AG10803 (cell line): ENCODE measurements around the gene SDCCAG8.

Source experiments
- DNase-seq: peaks from one replicate; pipeline ENCODE4 v3.0.0; 2010; ENCODE audit warnings: low read depth
- H3K4me3 ChIP-seq: 2 replicates; pipeline ENCODE4 v1.5.1; 2011; ENCODE audit warnings: mild to moderate bottlenecking, low read length, control low read depth
- CTCF ChIP-seq: conservative IDR thresholded peaks from 2 replicates; pipeline ENCODE4 v1.5.1; 2011; ENCODE audit warnings: mild to moderate bottlenecking, low read length, control low read depth, inconsistent platforms

Gene SDCCAG8

GRCh38 chr1:243394601-243395464, 139.0 kb downstream of the SDCCAG8 start:
- no peak for DNase-seq
- no peak for TF ChIP-seq CTCF
- H3K4me3 ChIP-seq = no peak overlapping the region

- TF ChIP-seq CTCF = no peak
- DNase-seq = no peak
- no peak overlapping the region for H3K4me3 ChIP-seq
Measured at GRCh38 chr1:243396424-243396823, 140.6 kb downstream of the SDCCAG8 start.

- DNase-seq = no peak
- no peak for TF ChIP-seq CTCF
- no peak overlapping the region for H3K4me3 ChIP-seq
Measured at GRCh38 chr1:243396876-243397275, 141.0 kb downstream of the SDCCAG8 start.

GRCh38 chr1:243397613-243398321, 141.9 kb downstream of the SDCCAG8 start:
- DNase-seq = no peak
- no peak for TF ChIP-seq CTCF
- no peak overlapping the region for H3K4me3 ChIP-seq

- no peak for TF ChIP-seq CTCF
- no peak overlapping the region for H3K4me3 ChIP-seq
- DNase-seq = no peak
Measured at GRCh38 chr1:243399561-243400155, 143.8 kb downstream of the SDCCAG8 start.

- no peak for DNase-seq
- no peak overlapping the region for H3K4me3 ChIP-seq
- no peak for TF ChIP-seq CTCF
Measured at GRCh38 chr1:243402868-243403267, 147.0 kb downstream of the SDCCAG8 start.

GRCh38 chr1:243406424-243406823, 150.6 kb downstream of the SDCCAG8 start:
- H3K4me3 ChIP-seq = no peak overlapping the region
- no peak for DNase-seq
- no peak for TF ChIP-seq CTCF
